ENCODE results near the gene PLAAT5. TPM values are rescaled to one million over a fixed set of nuclear protein-coding genes. Genes with fewer than 3 reads are reported as not detected.

PLAAT5 gene
- total and polyA plus RNA-seq, 2 of the 8 experiments (the other 6 are each of a cell fraction or from before 2014, with no cell fraction given) = 16.0 to 18.7 TPM

GRCh38 chr11:63445118-63445517 is 45.8 kb downstream of the PLAAT5 start:
- no peak overlapping the region for H2AK5ac ChIP-seq (ENCODE audit: low read depth, low read length)
- H3K4me2 ChIP-seq (ENCODE audit: insufficient read depth in 1 of 2, low read depth in 2 of 2, low read length in 2 of 2) = no peak overlapping the region
- H3K9me3 ChIP-seq (ENCODE audit: insufficient read depth in 2 of 2, low read depth in 1 of 2, low read length in 1 of 2) = no peaks in the 10 kb centered on the region; a peak in 1 of 4 replicates
- CTCF ChIA-PET (ENCODE audit: partially characterized antibody) = no interaction called here
- H4K20me1 ChIP-seq (replicated peaks in 1 of 2; ENCODE audit: control insufficient read depth in 1 of 2, insufficient read depth in 2 of 2, low read length in 2 of 2) = no peaks in the 10 kb centered on the region
- H3K79me2 ChIP-seq (ENCODE audit: control insufficient read depth in 1 of 2, insufficient read depth in 2 of 2, low read length in 2 of 2) = no peaks in the 10 kb centered on the region
- no peak overlapping the region for H4K91ac ChIP-seq (replicated peaks; ENCODE audit: insufficient read length, low read length)
- no peak overlapping the region for H2BK15ac ChIP-seq (ENCODE audit: low read length)
- H3K9ac ChIP-seq (replicated peaks in 1 of 4; ENCODE audit: extremely low read depth in 1 of 4, low read depth in 3 of 4, low read length in 3 of 4) = no peak overlapping the region
- H2BK12ac ChIP-seq (ENCODE audit: low read depth, low read length) = no peak overlapping the region
- H3K14ac ChIP-seq (ENCODE audit: insufficient read length) = no peak overlapping the region
- H2BK20ac ChIP-seq (ENCODE audit: low read length) = no peak overlapping the region
- H2BK5ac ChIP-seq (ENCODE audit: low read depth, low read length) = no peak overlapping the region
- H3K23ac ChIP-seq (ENCODE audit: insufficient read length) = no peak overlapping the region
- 84% methylated on average over 2 of the region's 2 CpGs; no CpG with 5 or more reads in 1 of the 2 experiments for WGBS, 2 experiments (ENCODE audit: extremely low coverage in 1 of 2, insufficient coverage in 1 of 2, insufficient read length in 1 of 2, insufficient replicate concordance in 2 of 2, low coverage in 1 of 2, low lambda C conversion rate in 2 of 2, missing lambda C conversion rate in 1 of 2)
- no peak overlapping the region for H3K27ac ChIP-seq (ENCODE audit: low read depth, low read length)
- no peak overlapping the region for H3K56ac ChIP-seq (replicated peaks; ENCODE audit: insufficient read length, low read depth, low read length)
- H4K5ac ChIP-seq (ENCODE audit: insufficient read length, low read depth, low read length) = no peak overlapping the region
- FAIRE-seq (no peak), DNase-seq (ENCODE audit: low read depth in 1 of 2, low spot score in 2 of 2) (no peak)
- no peak overlapping the region for H2AFZ ChIP-seq (ENCODE audit: low read length)
- H3K4me1 ChIP-seq (replicated peaks in 1 of 4; ENCODE audit: control insufficient read depth in 3 of 4, insufficient read depth in 4 of 4, low read length in 3 of 4) = peaks cover 2 to 13% (median 2%) of the 10 kb centered on the region in 4 experiments; a peak in 5 of 7 replicates
- no peak overlapping the region for H4K8ac ChIP-seq (ENCODE audit: extremely low read depth, insufficient read depth, low read length)
- H3K27me3 ChIP-seq (replicated peaks in 1 of 4; ENCODE audit: control insufficient read depth in 3 of 4, extremely low read depth in 1 of 4, insufficient read depth in 3 of 4, low read length in 3 of 4) = no peaks in the 10 kb centered on the region
- H3K23me2 ChIP-seq (ENCODE audit: low read depth, low read length) = no peaks in the 10 kb centered on the region
- H3K18ac ChIP-seq (ENCODE audit: extremely low read depth, low read length) = no peak overlapping the region
- no peak overlapping the region for H3K4me3 ChIP-seq (ENCODE audit: extremely low read depth in 1 of 4, insufficient read depth in 2 of 4, low read depth in 3 of 4, low read length in 4 of 4)
- H3K4ac ChIP-seq (replicated peaks; ENCODE audit: insufficient read length, low read depth, low read length) = no peak overlapping the region
- H3K36me3 ChIP-seq (ENCODE audit: control insufficient read depth in 2 of 4, insufficient read depth in 4 of 4, low read length in 3 of 4) = no peaks in the 10 kb centered on the region
- no peak overlapping the region for H2BK120ac ChIP-seq (replicated peaks; ENCODE audit: low read depth, low read length)
- POLR2A ChIA-PET (ENCODE audit: partially characterized antibody) = no interaction called here
- no peaks in the 10 kb centered on the region for H3K79me1 ChIP-seq (ENCODE audit: low read depth, low read length)
- TF ChIP-seq TBP (IDR thresholded peaks at IDR 0.05; ENCODE audit: low read depth, low read length) = no peak
- no peak for TF ChIP-seq SRF (IDR thresholded peaks at IDR 0.05; ENCODE audit: low read depth, low read length)
- no peak for TF ChIP-seq GABPA (IDR thresholded peaks at IDR 0.05; ENCODE audit: borderline replicate concordance, insufficient read depth, low read length)
- TF ChIP-seq ATF3 (IDR thresholded peaks at IDR 0.05; ENCODE audit: insufficient read depth, low read depth, low read length) = no peak
- TF ChIP-seq TAF1 (IDR thresholded peaks at IDR 0.05; ENCODE audit: low read depth, low read length) = no peak
- no peak for TF ChIP-seq MAX (IDR thresholded peaks at IDR 0.05)
- TF ChIP-seq ATF2 (IDR thresholded peaks at IDR 0.05; ENCODE audit: low read length) = no peak
- no peak for TF ChIP-seq CBX8 (IDR thresholded peaks at IDR 0.05; ENCODE audit: borderline replicate concordance, low read depth, low read length)
- TF ChIP-seq CTBP2 (IDR thresholded peaks at IDR 0.05; ENCODE audit: borderline replicate concordance, insufficient read depth, insufficient read length, low read length) = no peak
- no peak for TF ChIP-seq POLR2AphosphoS5 (IDR thresholded peaks at IDR 0.05; ENCODE audit: low read depth, low read length)
- TF ChIP-seq SP4 (IDR thresholded peaks at IDR 0.05; ENCODE audit: low read length) = no peak
- no peak for TF ChIP-seq SIN3A (conservative IDR thresholded peaks at IDR 0.05 in 1 of 2, IDR thresholded peaks at IDR 0.05 in 1 of 2; ENCODE audit: low read depth in 1 of 2, low read length in 2 of 2)
